Measurements from ENCODE around the gene RUBCNL. TPM values are rescaled to one million over a fixed set of nuclear protein-coding genes. Genes with fewer than 3 reads are reported as not detected.
"Not testable (repeated sequence)": the region's sequence is repeated elsewhere in the genome, so short reads cannot be mapped to it uniquely, and the experiment has no call there.

The RUBCNL gene
- total RNA-seq = 1 to 10 TPM; 2.0 to 3.0 TPM

- Mint-ChIP-seq H3K27me3 (peaks cover 25 to 35% of the 10 kb centered on the region in 2 donors), H3K36me3 (peaks cover 4% of the 10 kb centered on the region), H3K9me3 (no peaks in the 10 kb centered on the region), H3K4me1 (ENCODE audit: low read depth in 2 of 2) (peaks cover 15 to 16% of the 10 kb centered on the region in 2 donors), H3K4me3 (peak within 1 kb of the TSS; percentile 77), H3K27ac (no peak within 1 kb of the TSS)
- ATAC-seq = peak; percentile 71 to 76
- DNase-seq (ENCODE audit: low spot score) = no peak
Measured at GRCh38 chr13:46387064-46387851, at the start of gene RUBCNL. Gene RUBCNL (minus strand): TSS chr13:46387252. CDS start chr13:46372475, 14,777 bp downstream.

GRCh38 chr13:46429558-46429957 is 42.5 kb upstream of the RUBCNL start:
- H3K4me3 Mint-ChIP-seq; DNase-seq (ENCODE audit: low spot score); H3K9me3 Mint-ChIP-seq; H3K36me3 Mint-ChIP-seq; H3K27ac Mint-ChIP-seq; H3K4me1 Mint-ChIP-seq (ENCODE audit: low read depth in 2 of 2); ATAC-seq: not testable (repeated sequence)
- peaks cover 7 to 16% of the 10 kb centered on the region in 2 donors for H3K27me3 Mint-ChIP-seq

- H3K27ac Mint-ChIP-seq = peak overlapping the region in 1 of 2 donors; percentile 6
- peak overlapping the region; percentile 10 for H3K4me3 Mint-ChIP-seq
- H3K4me1 Mint-ChIP-seq (ENCODE audit: low read depth in 2 of 2) = peaks cover 26 to 27% of the 10 kb centered on the region in 2 donors
- DNase-seq (ENCODE audit: low spot score) (no peak), ATAC-seq (no peak)
- peaks cover 4% of the 10 kb centered on the region for H3K9me3 Mint-ChIP-seq
- H3K27me3 Mint-ChIP-seq = peaks cover 2 to 4% of the 10 kb centered on the region in 2 donors
- H3K36me3 Mint-ChIP-seq = peaks cover 6% of the 10 kb centered on the region
Measured at GRCh38 chr13:46405457-46405856, 18.4 kb upstream of the RUBCNL start.

GRCh38 chr13:46404733-46405100 is 17.7 kb upstream of the RUBCNL start:
- Mint-ChIP-seq H3K4me3 (peak overlapping the region; percentile 62), H3K9me3 (peaks cover 4% of the 10 kb centered on the region), H3K27me3 (peaks cover 0 to 2% of the 10 kb centered on the region in 2 donors), H3K36me3 (peaks cover 6% of the 10 kb centered on the region), H3K4me1 (ENCODE audit: low read depth in 2 of 2) (peaks cover 26 to 27% of the 10 kb centered on the region in 2 donors), H3K27ac (peak overlapping the region; percentile 80 to 93)
- ATAC-seq = no peak
- no peak for DNase-seq (ENCODE audit: low spot score)

GRCh38 chr13:46403851-46404732 is 17.0 kb upstream of the RUBCNL start:
- ATAC-seq (peak; percentile 95 to 96), DNase-seq (ENCODE audit: low spot score) (peak; percentile 82)
- Mint-ChIP-seq H3K27me3 (peaks cover 0 to 2% of the 10 kb centered on the region in 2 donors), H3K4me3 (peak overlapping the region; percentile 62), H3K36me3 (peaks cover 6% of the 10 kb centered on the region), H3K27ac (peak overlapping the region; percentile 80 to 93), H3K4me1 (ENCODE audit: low read depth in 2 of 2) (peaks cover 26 to 27% of the 10 kb centered on the region in 2 donors), H3K9me3 (peaks cover 4% of the 10 kb centered on the region)

- Mint-ChIP-seq H3K4me3 (no peak overlapping the region), H3K4me1 (ENCODE audit: low read depth in 2 of 2) (peaks cover 26 to 27% of the 10 kb centered on the region in 2 donors)
Measured at GRCh38 chr13:46402178-46402577, 15.1 kb upstream of the RUBCNL start.

GRCh38 chr13:46401432-46401831 is 14.4 kb upstream of the RUBCNL start:
- Mint-ChIP-seq H3K4me3 (no peak overlapping the region), H3K27me3 (peaks cover 0 to 2% of the 10 kb centered on the region in 2 donors), H3K9me3 (peaks cover 4% of the 10 kb centered on the region), H3K36me3 (peaks cover 6% of the 10 kb centered on the region), H3K27ac (no peak overlapping the region), H3K4me1 (ENCODE audit: low read depth in 2 of 2) (peaks cover 26 to 27% of the 10 kb centered on the region in 2 donors)
- DNase-seq (ENCODE audit: low spot score) (no peak), ATAC-seq (no peak)

More at GRCh38 chr13:46402178-46402577, 15.1 kb upstream of the RUBCNL start:
- Mint-ChIP-seq H3K9me3 (peaks cover 4% of the 10 kb centered on the region), H3K36me3 (peaks cover 6% of the 10 kb centered on the region), H3K27me3 (peaks cover 0 to 2% of the 10 kb centered on the region in 2 donors), H3K27ac (no peak overlapping the region)
- DNase-seq (ENCODE audit: low spot score) (no peak), ATAC-seq (no peak)

- peaks cover 5 to 11% of the 10 kb centered on the region in 2 donors for H3K27me3 Mint-ChIP-seq
- H3K27ac Mint-ChIP-seq = no peak overlapping the region
- ATAC-seq = no peak
- H3K4me3 Mint-ChIP-seq = no peak overlapping the region
- no peaks in the 10 kb centered on the region for H3K9me3 Mint-ChIP-seq
- H3K4me1 Mint-ChIP-seq (ENCODE audit: low read depth in 2 of 2) = no peaks in the 10 kb centered on the region
- no peaks in the 10 kb centered on the region for H3K36me3 Mint-ChIP-seq
- no peak for DNase-seq (ENCODE audit: low spot score)
Measured at GRCh38 chr13:46396341-46396740, 9.3 kb upstream of the RUBCNL start.

- Mint-ChIP-seq H3K27me3 (peaks cover 5 to 11% of the 10 kb centered on the region in 2 donors), H3K4me1 (ENCODE audit: low read depth in 2 of 2) (peaks cover 7 to 9% of the 10 kb centered on the region in 2 donors), H3K36me3 (no peaks in the 10 kb centered on the region), H3K27ac (no peak overlapping the region), H3K4me3 (no peak overlapping the region), H3K9me3 (no peaks in the 10 kb centered on the region)
- ATAC-seq (no peak), DNase-seq (ENCODE audit: low spot score) (no peak)
Measured at GRCh38 chr13:46392967-46393366, 5.9 kb upstream of the RUBCNL start.

- no peak for DNase-seq (ENCODE audit: low spot score)
- peaks cover 14 to 16% of the 10 kb centered on the region in 2 donors for H3K4me1 Mint-ChIP-seq (ENCODE audit: low read depth in 2 of 2)
Measured at GRCh38 chr13:46389457-46390451, 2.7 kb upstream of the RUBCNL start.

GRCh38 chr13:46388846-46389245 is 1.8 kb upstream of the RUBCNL start:
- Mint-ChIP-seq H3K27ac (no peak overlapping the region), H3K36me3 (no peaks in the 10 kb centered on the region), H3K9me3 (no peaks in the 10 kb centered on the region), H3K4me1 (ENCODE audit: low read depth in 2 of 2) (peaks cover 14 to 16% of the 10 kb centered on the region in 2 donors), H3K4me3 (no peak overlapping the region), H3K27me3 (peaks cover 21 to 33% of the 10 kb centered on the region in 2 donors)
- DNase-seq (ENCODE audit: low spot score) (no peak), ATAC-seq (no peak)

More at GRCh38 chr13:46389457-46390451, 2.7 kb upstream of the RUBCNL start:
- Mint-ChIP-seq H3K4me3 (peak overlapping the region; percentile 36), H3K36me3 (no peaks in the 10 kb centered on the region), H3K27me3 (peaks cover 20 to 29% of the 10 kb centered on the region in 2 donors), H3K27ac (peak overlapping the region; percentile 54 to 60), H3K9me3 (no peaks in the 10 kb centered on the region)
- peak; percentile 29 to 47 for ATAC-seq

- peaks cover 24 to 39% of the 10 kb centered on the region in 2 donors for H3K27me3 Mint-ChIP-seq
- no peak for ATAC-seq
Measured at GRCh38 chr13:46388308-46388707, 1.3 kb upstream of the RUBCNL start.

More at GRCh38 chr13:46388308-46388707, 1.3 kb upstream of the RUBCNL start:
- Mint-ChIP-seq H3K4me1 (ENCODE audit: low read depth in 2 of 2) (peaks cover 14 to 16% of the 10 kb centered on the region in 2 donors), H3K9me3 (no peaks in the 10 kb centered on the region), H3K4me3 (no peak overlapping the region), H3K36me3 (peaks cover 2% of the 10 kb centered on the region), H3K27ac (no peak overlapping the region)
- DNase-seq (ENCODE audit: low spot score) = no peak
